Panc1 (cell line): ENCODE measurements around the gene NTRK3. TPM values are rescaled to one million over a fixed set of nuclear protein-coding genes. Genes with fewer than 3 reads are reported as not detected.

Source experiments
- ATAC-seq: fragments of 200-7000 bp; cut with Tn5 transposase; 2 replicates; pipeline ENCODE4 v1.9.1; 2020; ENCODE audit warnings: mild to moderate bottlenecking, moderate library complexity
- BruUV-seq: library from RNA; stranded (reverse); fragments of 400-500 nt; replicated peaks from 2 replicates; lab custom pipeline; 2021; lab: Mats Ljungman, UMichigan
- CTCF ChIA-PET: fragments of 300-600 bp; sonication (Branson Sonifier 250); formaldehyde crosslinking; loops from one replicate; lab custom pipeline; 2022; ENCODE audit warnings: antibody characterized with exemption; lab: Charles Lee
- POLR2A ChIA-PET: fragments of 300-600 bp; sonication (Branson Sonifier 250); formaldehyde crosslinking; loops from one replicate; lab custom pipeline; 2022; ENCODE audit warnings: antibody characterized with exemption; lab: Charles Lee
- DNase-seq: peaks from one replicate; pipeline ENCODE4 v3.0.0-alpha.2; 2010; ENCODE audit warnings: low read depth, low spot score
- H3K27ac ChIP-seq: 2 replicates; pipeline ENCODE4 v1.5.1; 2011; ENCODE audit warnings: mild to moderate bottlenecking, low read length, inconsistent platforms
- H3K27me3 ChIP-seq: fragments of 200-500 bp; sonication (Bioruptor generic); 2 replicates; pipeline ENCODE4 v1.6.0; 2014; ENCODE audit warnings: low read length, inconsistent platforms; ENCODE audit not compliant: control insufficient read depth, insufficient read depth
- H3K36me3 ChIP-seq: fragments of 200-500 bp; sonication (Bioruptor generic); 2 replicates; pipeline ENCODE4 v1.5.1; 2014; ENCODE audit warnings: inconsistent platforms, mild to moderate bottlenecking, low read length, moderate library complexity; ENCODE audit not compliant: control insufficient read depth, insufficient read depth
- H3K4me1 ChIP-seq: 2 replicates; pipeline ENCODE4 v1.5.1; 2011; ENCODE audit warnings: inconsistent platforms, mild to moderate bottlenecking, low read length, moderate library complexity; ENCODE audit not compliant: control insufficient read depth, insufficient read depth
- H3K4me3 ChIP-seq, 2 experiments: 2 replicates each; pipeline ENCODE4 v1.5.1; 2011 to 2012; ENCODE audit warnings: low read depth in 2 of 2, low read length in 2 of 2, mild to moderate bottlenecking in 2 of 2, inconsistent platforms in 1 of 2, moderate library complexity in 1 of 2
- H3K9me3 ChIP-seq: fragments of 200-500 bp; sonication (Bioruptor generic); 2 replicates; pipeline ENCODE4 v1.5.1; 2014; ENCODE audit warnings: low read depth, mild to moderate bottlenecking, inconsistent platforms, low read length, moderate library complexity; ENCODE audit not compliant: control insufficient read depth, insufficient read depth
- CTCF ChIP-seq: fragments of 450-650 bp; IDR thresholded peaks from 2 replicates; pipeline ENCODE4 v1.5.1; 2017; ENCODE audit warnings: mild to moderate bottlenecking
- POLR2AphosphoS5 ChIP-seq: IDR thresholded peaks from 2 replicates; pipeline ENCODE4 v1.6.1; 2012; ENCODE audit warnings: mild to moderate bottlenecking, low read depth, low read length, moderate library complexity
- REST ChIP-seq, 2 experiments: IDR thresholded peaks; 2 replicates each; pipeline ENCODE4 v1.6.1; 2011 to 2012; ENCODE audit warnings: low read depth in 2 of 2, control low read depth in 1 of 2, low read length in 1 of 2, mild to moderate bottlenecking in 1 of 2, moderate library complexity in 1 of 2; ENCODE audit not compliant: insufficient read depth in 1 of 2
- SIN3A ChIP-seq: IDR thresholded peaks from 2 replicates; pipeline ENCODE4 v1.6.1; 2012; ENCODE audit warnings: low read depth, mild to moderate bottlenecking, low read length, moderate library complexity, borderline replicate concordance; ENCODE audit not compliant: insufficient read depth
- TCF7L2 ChIP-seq: IDR thresholded peaks from 2 replicates; pipeline ENCODE4 v1.6.1; 2011; ENCODE audit warnings: mild to moderate bottlenecking, low read depth, low read length, inconsistent platforms
- in situ Hi-C: cut with HindIII; loops from 2 replicates; pipeline ENCODE4 v1.10.0; 2016; ENCODE audit warnings: low sequenced_read_pairs, low pct_unique_long_range_greater_than_20kb
- intact Hi-C: fragments of 100-400 bp; cut with micrococcal nuclease; formaldehyde crosslinking; loops from one replicate; pipeline ENCODE4 v1.10.0; 2022; ENCODE audit not compliant: unreplicated experiment
- total RNA-seq: library from RNA; stranded (reverse); gene quantifications from one replicate; pipeline ENCODE4 v1.2.1, GENCODE V29; 2021; ENCODE audit not compliant: unreplicated experiment

The NTRK3 gene
- total RNA-seq, 1 experiment from 2014 or later, result not detected

DNA sequence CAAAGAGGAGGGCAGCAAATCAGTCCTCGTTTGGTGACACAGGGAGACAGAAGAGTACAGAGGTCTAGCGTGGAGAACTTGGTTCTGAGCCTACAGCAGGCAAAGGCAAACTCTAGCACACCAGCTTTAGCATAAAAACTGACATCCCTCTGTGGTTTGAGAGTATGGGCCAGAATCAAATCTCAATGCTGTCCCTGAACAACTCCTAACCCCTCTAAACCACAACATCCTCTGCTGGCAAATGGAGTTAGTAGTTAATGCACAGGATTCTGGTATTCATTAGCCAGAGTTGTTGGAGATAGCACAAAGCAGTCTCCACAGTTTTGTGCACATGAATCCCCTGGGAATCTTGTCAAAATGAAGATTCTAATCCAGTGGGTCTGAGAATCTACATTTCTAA is 315.8 kb downstream of the NTRK3 start:
- ChIA-PET CTCF (no interaction called here), POLR2A (no interaction called here)
- peaks cover 2% of the 10 kb centered on the region; the same call in 1 of the 2 replicates for H3K27me3 ChIP-seq
- intact Hi-C loops (no loop called here), in situ Hi-C loops (no loop called here)
- peaks cover 2% of the 10 kb centered on the region; the same call in 1 of the 2 replicates for H3K36me3 ChIP-seq
- H3K4me1 ChIP-seq, result no peaks in the 10 kb centered on the region
- H3K27ac ChIP-seq, result no peak overlapping the region
- H3K4me3 ChIP-seq, result no peak overlapping the region
- no peak for DNase-seq
- BruUV-seq, result no TSS peak
- no peak for ATAC-seq
- TF ChIP-seq TCF7L2, result no peak
- TF ChIP-seq SIN3A, result no peak
- H3K9me3 ChIP-seq, result no peaks in the 10 kb centered on the region

- peaks cover 2% of the 10 kb centered on the region; the same call in 1 of the 2 replicates for H3K36me3 ChIP-seq
- no peak for TF ChIP-seq POLR2AphosphoS5
- ATAC-seq (no peak), DNase-seq (no peak)
- in situ Hi-C loops, result no loop called here
- no peaks in the 10 kb centered on the region for H3K4me1 ChIP-seq
- ChIA-PET POLR2A (no interaction called here), CTCF (interaction anchor here (0.7 kb wide), 1 partner anchor 147 kb away, joined by 3 read pairs; no protein-coding TSS in a partner anchor)
- no peaks in the 10 kb centered on the region for H3K9me3 ChIP-seq
- H3K27ac ChIP-seq, result no peak overlapping the region
- peaks cover 2% of the 10 kb centered on the region; the same call in 1 of the 2 replicates for H3K27me3 ChIP-seq
- BruUV-seq, result no TSS peak
- no peak overlapping the region for H3K4me3 ChIP-seq
- intact Hi-C loops, result no loop called here
Measured at GRCh38 chr15:87939848-87940457, 316.6 kb downstream of the NTRK3 start.

DNA sequence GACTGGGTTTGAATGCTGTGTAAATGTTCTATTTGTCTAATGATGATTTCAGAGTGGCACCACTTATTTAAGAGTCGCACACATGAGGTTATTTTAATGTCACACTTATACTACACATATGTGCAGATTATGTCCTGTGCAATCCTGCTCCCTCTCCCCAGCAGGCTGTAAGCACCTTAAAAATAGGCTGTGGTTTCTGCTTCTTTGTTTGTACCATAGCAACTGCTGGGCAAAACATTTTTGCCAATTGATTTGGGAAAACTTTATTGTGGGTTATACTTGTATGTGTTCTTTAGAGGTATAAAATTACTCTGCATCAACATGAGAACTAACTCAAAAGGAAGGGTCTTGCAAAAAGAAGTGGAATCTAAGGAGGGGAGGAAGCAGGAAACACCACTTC is 318.5 kb downstream of the NTRK3 start:
- CTCF ChIA-PET, result no interaction called here
- Histone ChIP-seq H3K36me3 (peaks cover 2% of the 10 kb centered on the region; the same call in 1 of the 2 replicates), H3K9me3 (no peaks in the 10 kb centered on the region), H3K4me1 (no peaks in the 10 kb centered on the region), H3K27me3 (peaks cover 2% of the 10 kb centered on the region; the same call in 1 of the 2 replicates), H3K4me3 (no peak overlapping the region), H3K27ac (no peak overlapping the region)
- DNase-seq, result no peak
- ATAC-seq, result no peak
- in situ Hi-C loops, result no loop called here
- no peak for TF ChIP-seq POLR2AphosphoS5
- TF ChIP-seq CTCF, result no peak
- no peak for TF ChIP-seq TCF7L2
- no peak for TF ChIP-seq REST (IDR thresholded peaks at IDR 0.05; ENCODE audit: insufficient read depth in 1 of 2, low read depth in 2 of 2, low read length in 1 of 2)
- no peak for TF ChIP-seq SIN3A
- no TSS peak for BruUV-seq
- POLR2A ChIA-PET, result no interaction called here
- intact Hi-C loops, result no loop called here
